Liver (tissue), 9 donors: ENCODE measurements around the gene BTBD7. TPM values are rescaled to one million over a fixed set of nuclear protein-coding genes. Genes with fewer than 3 reads are reported as not detected.

Experiments
- DNase-seq: peaks from one replicate; pipeline ENCODE4 v3.0.0-alpha.2; 2017; ENCODE audit warnings: low spot score
- H3K27ac ChIP-seq, 2 donors: one replicate each; pipeline ENCODE4 v1.7.0; 2013; ENCODE audit warnings: inconsistent platforms in 2 of 2, low read length in 2 of 2, control low read depth in 1 of 2, low read depth in 1 of 2, mild to moderate bottlenecking in 1 of 2
- H3K27me3 ChIP-seq, 4 donors: one replicate each; pipeline versions ENCODE4 v1.6.1 to v1.7.0; 2013; ENCODE audit warnings: low read length in 3 of 4, inconsistent platforms in 1 of 4, mild to moderate bottlenecking in 1 of 4, moderate library complexity in 1 of 4; ENCODE audit not compliant: control insufficient read depth in 4 of 4, insufficient read depth in 4 of 4
- H3K36me3 ChIP-seq, 4 donors: one replicate each; pipeline versions ENCODE4 v1.6.1 to v1.7.0; 2013; ENCODE audit warnings: low read length in 3 of 4, mild to moderate bottlenecking in 3 of 4, low read depth in 1 of 4, moderate library complexity in 1 of 4; ENCODE audit not compliant: control insufficient read depth in 4 of 4, insufficient read depth in 3 of 4
- H3K4me1 ChIP-seq, 4 donors: one replicate each; pipeline versions ENCODE4 v1.6.1 to v1.7.0; 2013; ENCODE audit warnings: low read length in 3 of 4, mild to moderate bottlenecking in 3 of 4, moderate library complexity in 1 of 4; ENCODE audit not compliant: control insufficient read depth in 4 of 4, insufficient read depth in 4 of 4
- H3K4me3 ChIP-seq, 3 donors: one replicate each; pipeline versions ENCODE4 v1.6.1 to v1.7.0; 2013; ENCODE audit warnings: low read length in 3 of 3, control low read depth in 1 of 3, low read depth in 1 of 3, mild to moderate bottlenecking in 1 of 3
- H3K9ac ChIP-seq, 2 donors: one replicate each; pipeline ENCODE4 v1.7.0; 2013; ENCODE audit warnings: low read length in 2 of 2, mild to moderate bottlenecking in 2 of 2, moderate library complexity in 2 of 2, control low read depth in 1 of 2, low read depth in 1 of 2
- H3K9me3 ChIP-seq, 4 donors: one replicate each; pipeline versions ENCODE4 v1.6.1 to v1.7.0; 2013; ENCODE audit warnings: low read length in 3 of 4; ENCODE audit not compliant: control insufficient read depth in 4 of 4
- EGR1 ChIP-seq, 2 donors: IDR thresholded peaks; 2 replicates each; pipeline ENCODE4 v1.6.1; 2016 to 2018; ENCODE audit warnings: antibody characterized with exemption in 2 of 2, low read depth in 2 of 2
- FOXA1 ChIP-seq: IDR thresholded peaks from 2 replicates; pipeline ENCODE4 v1.6.1; 2016; ENCODE audit warnings: antibody characterized with exemption
- FOXA2 ChIP-seq: IDR thresholded peaks from 2 replicates; pipeline ENCODE4 v1.6.1; 2016; ENCODE audit warnings: antibody characterized with exemption
- GABPA ChIP-seq, 2 donors: IDR thresholded peaks in 1 of 2; conservative IDR thresholded peaks in 1 of 2; 2 replicates each; pipeline ENCODE4 v1.6.1; 2016; ENCODE audit warnings: antibody characterized with exemption in 2 of 2, mild to moderate bottlenecking in 1 of 2, moderate library complexity in 1 of 2
- HNF4A ChIP-seq, 2 donors: conservative IDR thresholded peaks; 2 replicates each; pipeline ENCODE4 v1.6.1; 2016; ENCODE audit warnings: antibody characterized with exemption in 2 of 2, mild to moderate bottlenecking in 2 of 2
- HNF4G ChIP-seq: IDR thresholded peaks from 2 replicates; pipeline ENCODE4 v1.6.1; 2016; ENCODE audit warnings: antibody characterized with exemption
- JUND ChIP-seq, 2 donors: IDR thresholded peaks; 2 replicates each; pipeline ENCODE4 v1.6.1; 2016; ENCODE audit warnings: antibody characterized with exemption in 2 of 2
- NR2F2 ChIP-seq: IDR thresholded peaks from 2 replicates; pipeline ENCODE4 v1.6.1; 2016; ENCODE audit warnings: antibody characterized with exemption
- RAD21 ChIP-seq, 2 donors: IDR thresholded peaks; 2 replicates each; pipeline ENCODE4 v1.6.1; 2016; ENCODE audit warnings: antibody characterized with exemption in 2 of 2, mild to moderate bottlenecking in 2 of 2
- RXRA ChIP-seq, 2 donors: IDR thresholded peaks; 2 replicates each; pipeline ENCODE4 v1.6.1; 2017 to 2018; ENCODE audit warnings: antibody characterized with exemption in 2 of 2, mild to moderate bottlenecking in 1 of 2
- SP1 ChIP-seq: IDR thresholded peaks from 2 replicates; pipeline ENCODE4 v1.6.1; 2018; ENCODE audit warnings: antibody characterized with exemption, mild to moderate bottlenecking
- TAF1 ChIP-seq: conservative IDR thresholded peaks from 2 replicates; pipeline ENCODE4 v1.6.1; 2016; ENCODE audit warnings: antibody characterized with exemption, mild to moderate bottlenecking
- YY1 ChIP-seq: IDR thresholded peaks from 2 replicates; pipeline ENCODE4 v1.6.1; 2016; ENCODE audit warnings: antibody characterized with exemption, mild to moderate bottlenecking
- WGBS: extraction: QIAGEN DNeasy Blood & Tissue Kit; methylation state at CpG from one replicate; pipeline ENCODE4 v1.1.7; 2013; 5-methylcytosine and 5-hydroxymethylcytosine counted together
- polyA plus RNA-seq, 2 donors: library from polyadenylated mRNA; stranded (reverse) in 1 of 2; unstranded in 1 of 2; fragments of 200-250 nt in 1 of 2; fragments of >200 nt in 1 of 2; fragmentation: Nextera tagmentation in 1 of 2; extraction: Ambion mirVana in 1 of 2; gene quantifications; one replicate each; pipeline versions ENCODE4 v1.2.1 to v1.2.3, GENCODE V29; 2013 to 2015
- total RNA-seq, 2 donors: library from RNA; depleted of rRNA; stranded (reverse); fragments of >200 nt; gene quantifications; one replicate each; pipeline ENCODE4 v1.2.3, GENCODE V29; 2014
- TF ChIP-seq, protein P1 (sequence below): IDR thresholded peaks from 2 replicates; pipeline ENCODE4 v1.6.1; 2016; ENCODE audit warnings: antibody characterized with exemption
- TF ChIP-seq, protein P2 (sequence below): IDR thresholded peaks from 2 replicates; pipeline ENCODE4 v1.6.1; 2016; ENCODE audit warnings: antibody characterized with exemption
- TF ChIP-seq, protein P3 (sequence below): fragments of 150-350 bp; IDR thresholded peaks from 2 replicates; pipeline ENCODE4 v1.5.1; 2017; ENCODE audit warnings: improper control_type of control experiment, low read depth, low read length; ENCODE audit not compliant: missing input control
- TF ChIP-seq, protein P4 (sequence below): IDR thresholded peaks from 2 replicates; pipeline ENCODE4 v1.6.1; 2016; ENCODE audit warnings: antibody characterized with exemption
- donor health status: healthy.
- donor health status: healthy.
- donor health status: healthy.
- donor health status: healthy.
- donor health status: healthy.

BTBD7 gene
- total and polyA plus RNA-seq, 4 donors, result 4.4 to 17.7 (median 10.2) TPM

DNA sequence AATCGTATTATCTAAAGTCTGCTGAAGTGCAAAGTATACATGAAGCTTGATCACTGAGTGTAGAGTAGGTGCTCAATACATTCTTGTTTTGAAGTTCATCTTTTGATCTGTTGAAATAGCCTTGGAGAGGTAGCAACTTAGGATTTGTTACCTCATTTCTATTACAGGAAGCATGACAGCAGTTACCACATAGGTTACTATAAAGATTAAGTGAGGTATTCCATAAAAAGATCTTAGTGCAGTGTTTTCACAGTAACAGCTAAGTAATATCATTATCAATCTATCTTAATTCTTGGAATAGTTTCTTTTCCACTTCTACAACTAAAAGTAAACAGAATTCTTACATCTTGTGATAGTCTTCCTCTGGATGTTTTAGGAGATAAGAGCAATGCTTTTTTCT lies 50.9 kb downstream of the BTBD7 start:
- Histone ChIP-seq H3K9ac (no peak overlapping the region), H3K27me3 (no peaks in the 10 kb centered on the region), H3K27ac (no peak overlapping the region), H3K36me3 (peaks cover 0 to 3% (median 0%) of the 10 kb centered on the region in 4 donors), H3K4me3 (no peak overlapping the region), H3K4me1 (peaks cover 0 to 2% (median 0%) of the 10 kb centered on the region in 4 donors), H3K9me3 (no peaks in the 10 kb centered on the region)
- 97% methylated on average over 1 of the region's 1 CpG for WGBS
- no peak for DNase-seq
- TF ChIP-seq HNF4G, result no peak
- no peak for TF ChIP-seq RXRA (IDR thresholded peaks at IDR 0.05)
- TF ChIP-seq FOXA1, result no peak
- TF ChIP-seq, protein P1, sequence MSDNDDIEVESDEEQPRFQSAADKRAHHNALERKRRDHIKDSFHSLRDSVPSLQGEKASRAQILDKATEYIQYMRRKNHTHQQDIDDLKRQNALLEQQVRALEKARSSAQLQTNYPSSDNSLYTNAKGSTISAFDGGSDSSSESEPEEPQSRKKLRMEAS, result no peak
- no peak for TF ChIP-seq YY1
- no peak for TF ChIP-seq FOXA2
- TF ChIP-seq, protein P2, sequence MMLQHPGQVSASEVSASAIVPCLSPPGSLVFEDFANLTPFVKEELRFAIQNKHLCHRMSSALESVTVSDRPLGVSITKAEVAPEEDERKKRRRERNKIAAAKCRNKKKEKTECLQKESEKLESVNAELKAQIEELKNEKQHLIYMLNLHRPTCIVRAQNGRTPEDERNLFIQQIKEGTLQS, result no peak
- TF ChIP-seq EGR1 (IDR thresholded peaks at IDR 0.05; ENCODE audit: low read depth in 2 of 2), result no peak
- no peak for TF ChIP-seq SP1
- TF ChIP-seq HNF4A (conservative IDR thresholded peaks at IDR 0.05), result no peak
- no peak for TF ChIP-seq TAF1
- no peak for TF ChIP-seq NR2F2
- no peak for TF ChIP-seq JUND (IDR thresholded peaks at IDR 0.05)
- TF ChIP-seq, protein P3, sequence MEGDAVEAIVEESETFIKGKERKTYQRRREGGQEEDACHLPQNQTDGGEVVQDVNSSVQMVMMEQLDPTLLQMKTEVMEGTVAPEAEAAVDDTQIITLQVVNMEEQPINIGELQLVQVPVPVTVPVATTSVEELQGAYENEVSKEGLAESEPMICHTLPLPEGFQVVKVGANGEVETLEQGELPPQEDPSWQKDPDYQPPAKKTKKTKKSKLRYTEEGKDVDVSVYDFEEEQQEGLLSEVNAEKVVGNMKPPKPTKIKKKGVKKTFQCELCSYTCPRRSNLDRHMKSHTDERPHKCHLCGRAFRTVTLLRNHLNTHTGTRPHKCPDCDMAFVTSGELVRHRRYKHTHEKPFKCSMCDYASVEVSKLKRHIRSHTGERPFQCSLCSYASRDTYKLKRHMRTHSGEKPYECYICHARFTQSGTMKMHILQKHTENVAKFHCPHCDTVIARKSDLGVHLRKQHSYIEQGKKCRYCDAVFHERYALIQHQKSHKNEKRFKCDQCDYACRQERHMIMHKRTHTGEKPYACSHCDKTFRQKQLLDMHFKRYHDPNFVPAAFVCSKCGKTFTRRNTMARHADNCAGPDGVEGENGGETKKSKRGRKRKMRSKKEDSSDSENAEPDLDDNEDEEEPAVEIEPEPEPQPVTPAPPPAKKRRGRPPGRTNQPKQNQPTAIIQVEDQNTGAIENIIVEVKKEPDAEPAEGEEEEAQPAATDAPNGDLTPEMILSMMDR, result no peak
- TF ChIP-seq, protein P4, sequence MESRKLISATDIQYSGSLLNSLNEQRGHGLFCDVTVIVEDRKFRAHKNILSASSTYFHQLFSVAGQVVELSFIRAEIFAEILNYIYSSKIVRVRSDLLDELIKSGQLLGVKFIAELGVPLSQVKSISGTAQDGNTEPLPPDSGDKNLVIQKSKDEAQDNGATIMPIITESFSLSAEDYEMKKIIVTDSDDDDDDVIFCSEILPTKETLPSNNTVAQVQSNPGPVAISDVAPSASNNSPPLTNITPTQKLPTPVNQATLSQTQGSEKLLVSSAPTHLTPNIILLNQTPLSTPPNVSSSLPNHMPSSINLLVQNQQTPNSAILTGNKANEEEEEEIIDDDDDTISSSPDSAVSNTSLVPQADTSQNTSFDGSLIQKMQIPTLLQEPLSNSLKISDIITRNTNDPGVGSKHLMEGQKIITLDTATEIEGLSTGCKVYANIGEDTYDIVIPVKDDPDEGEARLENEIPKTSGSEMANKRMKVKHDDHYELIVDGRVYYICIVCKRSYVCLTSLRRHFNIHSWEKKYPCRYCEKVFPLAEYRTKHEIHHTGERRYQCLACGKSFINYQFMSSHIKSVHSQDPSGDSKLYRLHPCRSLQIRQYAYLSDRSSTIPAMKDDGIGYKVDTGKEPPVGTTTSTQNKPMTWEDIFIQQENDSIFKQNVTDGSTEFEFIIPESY, result no peak

DNA sequence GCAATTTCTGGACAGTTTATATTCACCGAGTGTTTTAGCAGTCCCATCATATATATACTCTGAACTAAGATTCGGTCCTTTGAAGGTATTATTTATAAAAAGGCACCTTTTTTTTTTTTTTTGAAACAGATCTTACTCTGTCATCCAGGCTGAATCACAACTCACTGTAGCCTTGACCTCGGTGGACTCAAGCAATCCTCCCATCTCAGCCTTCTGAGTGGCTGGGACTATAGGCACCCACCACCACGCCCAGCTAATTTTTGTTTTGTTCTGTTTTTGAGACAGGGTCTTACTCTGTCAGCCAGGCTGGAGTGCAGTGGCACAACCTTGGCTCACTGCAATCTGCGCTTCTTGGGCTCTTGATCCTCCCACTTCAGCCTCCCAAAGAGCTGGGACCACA lies 52.1 kb downstream of the BTBD7 start:
- peaks cover 0 to 2% (median 0%) of the 10 kb centered on the region in 4 donors for H3K4me1 ChIP-seq
- 97% methylated on average over 5 of the region's 5 CpGs for WGBS
- TF ChIP-seq FOXA1, result no peak
- TF ChIP-seq, protein P1, result no peak
- no peak for TF ChIP-seq TAF1
- no peak for TF ChIP-seq HNF4A (conservative IDR thresholded peaks at IDR 0.05)
- no peak for TF ChIP-seq RAD21 (IDR thresholded peaks at IDR 0.05)
- TF ChIP-seq GABPA (IDR thresholded peaks at IDR 0.05 in 1 of 2, conservative IDR thresholded peaks at IDR 0.05 in 1 of 2), result no peak
- no peaks in the 10 kb centered on the region for H3K27me3 ChIP-seq
- no peak overlapping the region for H3K4me3 ChIP-seq
- H3K9me3 ChIP-seq, result no peaks in the 10 kb centered on the region
- no peak for DNase-seq
- no peak overlapping the region for H3K9ac ChIP-seq
- peaks cover 0 to 3% (median 0%) of the 10 kb centered on the region in 4 donors for H3K36me3 ChIP-seq
- no peak overlapping the region for H3K27ac ChIP-seq
